Kidney capillary endothelial cell (primary cell): ENCODE data around the gene SCG5.
"Not testable (repeated sequence)": the region's sequence is repeated elsewhere in the genome, so short reads cannot be mapped to it uniquely, and the experiment has no call there.

Experiments
- DNase-seq: peaks from one replicate; pipeline ENCODE4 v3.0.0-alpha.2; 2018; ENCODE audit warnings: low spot score

SCG5 gene

GRCh38 chr15:32641517-32642059 is at the start of gene SCG5:
SCG5 (plus strand) TSS chr15:32641710; CDS start chr15:32643593, 1,883 bp downstream.
- DNase-seq: no peak

GRCh38 chr15:32593151-32593550 is 48.4 kb upstream of the SCG5 start, which contains the start of gene GOLGA8N:
GOLGA8N (plus strand) TSS chr15:32593456.
- DNase-seq: not testable (repeated sequence)

GRCh38 chr15:32609518-32609917 is 32.0 kb upstream of the SCG5 start:
- DNase-seq: not testable (repeated sequence)

GRCh38 chr15:32610719-32611118 is 30.8 kb upstream of the SCG5 start:
- DNase-seq: peak; percentile 46

GRCh38 chr15:32614712-32615050 is 26.8 kb upstream of the SCG5 start:
- not testable (repeated sequence) for DNase-seq

- peak; percentile 50 for DNase-seq
These were observed 26.2 kb upstream of the SCG5 start, which contains the start of gene ARHGAP11A for GRCh38 chr15:32615051-32615870. ARHGAP11A (plus strand) TSS chr15:32615504; CDS start chr15:32616212, 708 bp downstream.

GRCh38 chr15:32615871-32616426 is 25.6 kb upstream of the SCG5 start:
- DNase-seq: peak; percentile 16

- DNase-seq: no peak
These were observed 5.1 kb upstream of the SCG5 start for GRCh38 chr15:32636410-32636809.

- DNase-seq: no peak
These were observed 4.5 kb upstream of the SCG5 start for GRCh38 chr15:32636908-32637567.

GRCh38 chr15:32637704-32638103 is 3.8 kb upstream of the SCG5 start:
- no peak for DNase-seq

GRCh38 chr15:32642667-32643435 is 1.3 kb downstream of the SCG5 start:
- DNase-seq: no peak

- peak; percentile 43 for DNase-seq
These were observed 2.5 kb downstream of the SCG5 start for GRCh38 chr15:32643907-32644445.

GRCh38 chr15:32646291-32646690 is 4.8 kb downstream of the SCG5 start:
- no peak for DNase-seq

- DNase-seq: no peak
These were observed 7.8 kb downstream of the SCG5 start for GRCh38 chr15:32649342-32649741.

- peak; percentile 52 for DNase-seq
These were observed 9.8 kb downstream of the SCG5 start for GRCh38 chr15:32651229-32651837.

- no peak for DNase-seq
These were observed 10.7 kb downstream of the SCG5 start for GRCh38 chr15:32652178-32652577.

GRCh38 chr15:32656091-32656490 is 14.6 kb downstream of the SCG5 start:
- no peak for DNase-seq

GRCh38 chr15:32656496-32656895 is 15.0 kb downstream of the SCG5 start:
- DNase-seq: no peak

GRCh38 chr15:32657198-32657883 is 15.8 kb downstream of the SCG5 start:
- DNase-seq: no peak

- no peak for DNase-seq
These were observed 16.4 kb downstream of the SCG5 start for GRCh38 chr15:32657941-32658340.
